GM13977 (cell line): ENCODE measurements around the gene HAUS2.

Source experiments
- DNase-seq: peaks from one replicate; pipeline ENCODE4 v3.0.0; 2012; ENCODE audit warnings: low spot score
- in situ Hi-C: fragments of 300-500 bp; cut with MboI; formaldehyde crosslinking; loops from one replicate; pipeline ENCODE4 v1.12.0; 2022; ENCODE audit warnings: low sequenced_read_pairs, low pct_unique_long_range_greater_than_20kb, mixed read lengths, inconsistent platforms; ENCODE audit not compliant: unreplicated experiment
- TF ChIP-seq, protein P1 (sequence below): IDR thresholded peaks from 2 replicates; pipeline ENCODE4 v1.5.1; 2012; ENCODE audit warnings: mild to moderate bottlenecking, control low read depth; ENCODE audit not compliant: insufficient read depth; ENCODE audit errors: extremely low read depth, missing control alignments

HAUS2 gene

GRCh38 chr15:42548249-42549031 lies at the start of gene HAUS2, which contains the start of gene LRRC57:
TSS of gene HAUS2 (plus strand) at chr15:42548838. CDS start at chr15:42548873, 35 bp downstream.
TSS of gene LRRC57 (minus strand) at chr15:42548793. CDS start at chr15:42548434, 359 bp downstream.
- TF ChIP-seq, protein P1, sequence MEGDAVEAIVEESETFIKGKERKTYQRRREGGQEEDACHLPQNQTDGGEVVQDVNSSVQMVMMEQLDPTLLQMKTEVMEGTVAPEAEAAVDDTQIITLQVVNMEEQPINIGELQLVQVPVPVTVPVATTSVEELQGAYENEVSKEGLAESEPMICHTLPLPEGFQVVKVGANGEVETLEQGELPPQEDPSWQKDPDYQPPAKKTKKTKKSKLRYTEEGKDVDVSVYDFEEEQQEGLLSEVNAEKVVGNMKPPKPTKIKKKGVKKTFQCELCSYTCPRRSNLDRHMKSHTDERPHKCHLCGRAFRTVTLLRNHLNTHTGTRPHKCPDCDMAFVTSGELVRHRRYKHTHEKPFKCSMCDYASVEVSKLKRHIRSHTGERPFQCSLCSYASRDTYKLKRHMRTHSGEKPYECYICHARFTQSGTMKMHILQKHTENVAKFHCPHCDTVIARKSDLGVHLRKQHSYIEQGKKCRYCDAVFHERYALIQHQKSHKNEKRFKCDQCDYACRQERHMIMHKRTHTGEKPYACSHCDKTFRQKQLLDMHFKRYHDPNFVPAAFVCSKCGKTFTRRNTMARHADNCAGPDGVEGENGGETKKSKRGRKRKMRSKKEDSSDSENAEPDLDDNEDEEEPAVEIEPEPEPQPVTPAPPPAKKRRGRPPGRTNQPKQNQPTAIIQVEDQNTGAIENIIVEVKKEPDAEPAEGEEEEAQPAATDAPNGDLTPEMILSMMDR, result no peak
- in situ Hi-C loops, result no loop called here
- DNase-seq, result peak; percentile 92

DNA sequence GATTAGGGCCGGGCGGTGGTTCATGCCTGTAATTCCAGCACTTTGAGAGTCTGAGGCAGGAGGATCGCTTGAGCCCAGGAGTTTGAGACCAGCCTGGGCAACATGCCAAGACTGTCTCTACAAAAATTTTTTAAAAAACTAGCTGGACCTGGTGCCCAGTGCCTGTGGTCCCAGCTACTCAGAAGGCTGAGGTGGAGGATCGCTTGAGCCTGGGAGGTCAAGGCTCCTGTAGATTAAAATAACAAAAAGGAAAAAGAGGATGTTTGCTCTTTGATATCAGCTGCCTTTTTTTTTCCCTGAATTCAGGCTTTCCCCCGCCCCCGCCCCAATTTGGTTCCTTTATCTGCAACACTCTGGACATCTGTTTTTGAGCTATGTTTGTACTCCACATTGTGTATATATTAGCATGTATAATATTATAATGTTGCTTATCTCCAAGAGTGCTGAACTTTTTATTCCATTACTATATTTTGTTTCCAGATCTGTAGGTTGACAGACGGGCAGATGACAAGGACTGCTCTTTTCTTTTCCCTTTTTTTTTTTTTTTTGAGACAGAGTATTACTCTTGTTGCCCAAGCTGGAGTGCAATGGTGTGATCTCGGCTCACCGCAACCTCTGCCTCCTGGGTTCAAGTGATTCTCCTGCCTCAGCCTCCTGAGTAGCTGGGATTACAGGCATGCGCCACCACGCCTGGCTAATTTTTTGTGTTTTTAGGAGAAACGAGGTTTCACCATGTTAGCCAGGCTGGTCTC lies 48.6 kb upstream of the HAUS2 start:
- TF ChIP-seq, protein P1, result no peak
- in situ Hi-C loops, result no loop called here
- no peak for DNase-seq

DNA sequence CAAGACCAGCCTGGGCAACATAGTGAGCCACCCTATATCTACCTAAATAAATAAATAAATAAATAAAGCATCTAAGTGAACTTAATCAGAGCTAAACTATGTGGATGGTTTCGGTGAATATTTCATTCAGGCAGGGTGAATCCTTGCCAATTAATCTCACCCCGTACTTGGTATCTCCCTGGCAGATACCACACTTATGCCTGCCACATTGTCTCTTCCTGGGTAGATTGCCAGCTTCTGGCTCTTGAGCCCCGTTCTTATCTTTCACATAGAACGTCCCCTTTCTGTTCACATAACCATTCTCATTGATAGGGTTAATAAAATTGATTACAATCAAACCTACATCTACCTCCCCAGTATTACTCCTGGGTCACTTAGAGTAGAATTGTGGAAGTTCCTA lies 46.2 kb upstream of the HAUS2 start:
- in situ Hi-C loops, result no loop called here
- TF ChIP-seq, protein P1, result no peak
- no peak for DNase-seq

DNA sequence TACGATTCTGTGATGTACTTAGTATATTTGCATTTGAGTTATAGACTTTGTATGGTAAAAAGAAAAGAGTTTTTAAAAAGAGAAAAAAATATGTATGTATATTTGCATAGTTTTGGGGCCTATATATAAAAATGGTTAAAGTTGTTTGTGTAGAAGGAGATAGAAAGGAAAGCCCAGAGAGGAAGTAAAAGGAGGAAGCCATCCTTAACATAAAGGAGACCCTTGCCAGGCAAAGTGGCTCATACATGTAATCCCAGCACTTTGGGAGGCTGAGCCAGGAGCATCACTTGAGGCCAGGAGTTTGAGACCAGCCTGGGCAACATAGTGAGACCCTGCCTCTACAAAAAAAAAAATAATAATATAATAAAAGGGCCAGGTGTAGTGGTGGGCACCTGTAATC lies 44.8 kb upstream of the HAUS2 start:
- no peak for DNase-seq
- TF ChIP-seq, protein P1, result no peak
- in situ Hi-C loops, result no loop called here

- in situ Hi-C loops, result no loop called here
- DNase-seq, result no peak
- TF ChIP-seq, protein P1, result no peak
These were observed 44.0 kb upstream of the HAUS2 start for GRCh38 chr15:42504631-42505030.

GRCh38 chr15:42507514-42507913 lies 41.1 kb upstream of the HAUS2 start:
- DNase-seq, result no peak

More at GRCh38 chr15:42507514-42507913, 41.1 kb upstream of the HAUS2 start:
- TF ChIP-seq, protein P1, result no peak
- in situ Hi-C loops, result no loop called here
